ENCODE data around the gene TANC1.

GRCh38 chr2:158955842-158956365, 12.5 kb upstream of the TANC1 start:
- TF ChIP-seq CTCF (IDR thresholded peaks at IDR 0.05; ENCODE audit: insufficient read depth, low read depth, low read length), result no peak
- no peak for TF ChIP-seq EZH2 (IDR thresholded peaks at IDR 0.05; ENCODE audit: insufficient read depth, low read length)

All from astrocyte (in vitro differentiated cells and primary cell).